Stimulated activated CD4-positive, alpha-beta T cell treated with anti-CD3 and anti-CD28 coated beads, Interleukin-4, amount 100 ng/mL, for 4 hours (primary cell): Measurements from ENCODE around the gene GRAMD2A.
A peak's percentile ranks its signal among the peaks of the same experiment; 100 is the strongest.

Experiments used
- DNase-seq, 2 experiments: peaks; one replicate each; pipeline ENCODE4 v3.0.0-alpha.2; 2020

GRAMD2A gene

DNA sequence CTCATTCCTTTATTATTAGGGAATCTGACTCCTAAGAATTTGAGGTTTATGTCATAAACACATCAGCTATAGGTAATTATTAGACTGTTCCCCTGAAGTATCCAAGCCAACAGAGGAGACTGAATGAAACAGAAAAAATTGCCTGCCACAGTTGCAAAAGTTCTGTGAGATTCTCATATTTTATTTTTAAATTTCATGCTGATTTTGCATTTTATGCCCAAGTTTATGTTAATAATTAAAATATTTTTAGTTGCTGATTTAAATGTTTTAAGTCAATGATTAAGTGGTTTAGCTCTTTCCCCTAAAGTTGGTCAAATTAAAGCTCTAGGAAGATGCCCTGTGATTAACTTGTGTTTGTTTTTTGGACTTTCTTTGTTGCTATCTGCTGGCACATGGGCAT, 69.2 kb downstream of the GRAMD2A start:
- DNase-seq, result no peak

DNA sequence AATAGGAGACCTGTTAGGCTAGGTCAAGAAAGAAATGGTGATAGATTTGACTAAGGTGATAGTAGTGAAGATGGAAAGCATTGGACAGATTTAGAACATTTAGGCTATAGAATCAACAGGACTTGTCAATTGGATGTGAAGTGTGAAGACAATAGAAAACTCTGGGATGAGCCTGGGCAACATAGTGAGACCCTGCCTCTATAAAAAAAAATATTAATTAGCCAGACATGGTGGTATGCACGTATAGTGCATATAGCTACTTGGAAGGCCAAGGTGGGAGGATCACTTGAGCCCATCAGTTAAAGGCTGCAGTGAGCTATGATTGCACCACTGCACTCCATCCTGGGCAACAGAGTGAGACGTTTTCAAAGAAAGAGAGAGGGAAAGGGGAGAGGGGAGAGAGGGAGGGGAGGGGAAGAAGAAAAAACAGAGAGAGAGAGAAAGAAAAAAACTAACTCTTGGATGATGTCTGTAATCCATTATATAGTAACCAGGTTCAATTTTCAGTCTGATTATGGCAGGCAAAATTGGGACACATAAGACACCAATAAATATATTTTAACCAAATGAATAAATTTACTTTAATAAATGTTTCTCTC, 69.8 kb downstream of the GRAMD2A start:
- DNase-seq, result no peak

DNA sequence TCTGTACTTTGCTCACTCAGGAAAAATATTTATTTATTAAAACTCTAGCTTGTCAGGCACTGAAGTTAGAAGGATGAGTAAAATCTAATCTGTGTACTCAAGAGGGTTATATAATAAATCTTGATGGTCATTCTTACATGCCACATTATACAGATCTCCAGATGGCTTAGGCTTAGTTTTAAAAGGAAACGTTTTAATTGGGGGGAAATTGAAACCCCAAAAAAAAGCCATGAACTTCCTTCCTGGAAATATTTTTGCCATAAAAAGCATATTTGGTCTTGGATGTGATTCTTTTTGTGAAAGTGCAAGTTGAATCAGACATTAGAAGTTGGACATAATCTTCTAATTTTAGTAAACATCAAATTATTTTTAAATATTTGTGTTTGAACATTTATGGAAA, 73.4 kb downstream of the GRAMD2A start:
- no peak for DNase-seq

DNA sequence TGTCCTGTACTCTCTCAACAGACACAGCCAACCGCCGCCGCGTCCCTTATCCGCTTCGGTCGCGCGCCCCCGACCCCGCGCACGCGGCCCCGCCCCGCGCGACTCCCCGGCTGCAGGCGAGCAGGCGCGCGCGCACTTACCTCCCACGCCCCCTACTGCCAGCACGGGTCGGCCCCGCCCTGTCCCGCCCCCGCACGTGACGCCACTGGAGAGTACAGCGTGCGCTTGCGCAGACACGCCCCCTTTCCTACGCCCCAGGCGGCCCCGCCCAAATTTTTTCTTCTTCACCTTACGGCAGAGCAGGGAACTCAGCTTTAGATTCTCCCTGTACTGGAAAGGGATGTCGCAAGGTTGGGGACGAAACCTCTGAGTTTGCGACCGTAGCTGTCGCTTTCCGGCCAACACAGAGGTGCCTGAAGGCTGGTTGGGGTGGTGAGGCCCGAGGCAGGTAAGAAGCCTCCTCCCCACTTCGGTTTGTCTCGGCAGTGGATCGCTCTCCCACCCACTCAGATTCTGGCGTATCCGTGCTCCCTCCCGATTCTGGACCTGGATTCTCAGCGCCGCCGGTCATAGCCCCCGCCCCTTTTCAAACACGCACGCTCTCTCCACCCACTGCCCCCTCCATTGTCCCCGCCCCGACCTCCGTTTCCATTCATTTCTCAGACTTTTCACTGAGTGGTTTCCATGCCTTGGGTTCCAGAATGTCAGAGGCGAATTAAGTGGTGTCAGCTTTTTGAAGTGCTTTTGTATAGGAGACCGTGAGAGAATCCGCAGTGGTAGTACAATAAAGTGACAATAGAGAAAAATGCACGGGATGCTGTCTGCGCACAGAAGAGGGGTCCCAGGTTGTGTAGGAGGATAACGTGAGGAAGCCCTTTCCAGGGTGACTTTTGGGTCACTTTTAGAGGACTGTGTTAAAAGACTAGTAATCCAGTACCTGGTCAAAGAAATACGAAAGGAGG, 79.3 kb downstream of the GRAMD2A start, which contains the start of the genes MYO9A and SENP8:
MYO9A (minus strand) TSS at position 134 of the 962 bp plus-strand sequence. CDS start 71,587 bp downstream, outside the sequence.
SENP8 (plus strand) TSS at position 387 of the 962 bp plus-strand sequence. CDS start 21,221 bp downstream, outside the sequence.
- peak; percentile 97 to 100 for DNase-seq

DNA sequence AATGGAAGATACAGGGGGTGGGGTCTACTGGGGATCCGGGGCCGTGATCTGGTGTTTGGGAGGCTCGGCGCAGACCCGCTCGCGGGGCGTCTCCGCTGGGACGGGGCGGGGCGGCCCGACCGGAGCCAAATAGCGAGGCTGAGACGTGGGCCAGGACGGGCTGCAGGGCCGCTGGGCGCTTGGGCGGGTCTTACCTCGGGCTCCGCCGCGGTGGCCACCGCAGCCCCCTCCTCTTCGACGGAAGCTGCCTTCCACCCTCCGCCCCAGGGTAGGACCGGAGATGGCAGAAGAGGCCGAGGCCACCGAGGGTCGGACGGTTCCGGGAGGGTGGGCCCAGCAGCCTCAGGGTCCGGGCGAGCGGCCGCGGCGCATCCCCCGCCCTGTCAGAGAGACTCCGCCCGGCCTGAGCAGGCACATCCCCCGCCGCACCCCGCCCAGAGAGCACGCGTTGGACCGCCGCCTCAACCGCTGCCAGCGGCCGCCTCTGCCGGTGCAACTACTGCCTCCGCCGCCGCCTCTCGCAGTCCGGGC, 80.0 kb downstream of the GRAMD2A start:
- DNase-seq, result peak; percentile 46 to 63

DNA sequence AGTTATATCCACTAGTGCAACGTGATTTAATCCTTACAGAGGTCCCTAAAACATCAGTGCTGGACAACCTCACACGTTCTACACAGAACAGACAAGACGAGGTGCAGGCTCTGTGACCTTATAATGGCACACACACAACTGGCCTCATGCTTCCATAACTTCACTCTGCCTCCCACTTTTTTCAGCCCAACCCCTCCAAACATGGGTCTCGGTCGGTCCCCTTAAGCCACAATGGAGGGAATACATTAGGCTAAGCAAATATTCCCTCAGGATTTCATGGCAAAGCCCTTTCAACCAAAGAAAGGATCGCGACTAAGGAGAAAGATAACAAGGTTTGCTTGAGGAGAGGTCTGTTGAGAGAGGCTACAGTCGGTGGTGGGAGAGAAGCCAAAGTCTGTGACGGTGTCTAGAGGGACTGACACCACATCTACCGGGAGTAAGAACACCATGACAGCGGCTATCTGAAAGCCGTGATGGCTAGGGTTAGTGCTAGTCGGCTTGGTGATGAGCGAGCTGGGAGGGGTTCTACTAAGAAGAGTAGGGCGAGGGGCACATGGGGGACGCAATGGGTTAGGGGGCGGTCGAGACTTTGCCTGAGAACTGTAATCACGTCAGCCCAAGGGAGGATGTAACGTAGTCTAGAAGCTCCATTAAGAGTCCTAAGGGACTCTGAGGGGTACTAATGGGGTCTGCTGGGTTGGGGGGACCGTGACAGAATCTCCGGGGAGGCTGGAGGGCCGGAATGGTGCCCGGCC, 80.7 kb downstream of the GRAMD2A start:
- peak in 1 of 2 experiments; percentile 14 for DNase-seq

DNA sequence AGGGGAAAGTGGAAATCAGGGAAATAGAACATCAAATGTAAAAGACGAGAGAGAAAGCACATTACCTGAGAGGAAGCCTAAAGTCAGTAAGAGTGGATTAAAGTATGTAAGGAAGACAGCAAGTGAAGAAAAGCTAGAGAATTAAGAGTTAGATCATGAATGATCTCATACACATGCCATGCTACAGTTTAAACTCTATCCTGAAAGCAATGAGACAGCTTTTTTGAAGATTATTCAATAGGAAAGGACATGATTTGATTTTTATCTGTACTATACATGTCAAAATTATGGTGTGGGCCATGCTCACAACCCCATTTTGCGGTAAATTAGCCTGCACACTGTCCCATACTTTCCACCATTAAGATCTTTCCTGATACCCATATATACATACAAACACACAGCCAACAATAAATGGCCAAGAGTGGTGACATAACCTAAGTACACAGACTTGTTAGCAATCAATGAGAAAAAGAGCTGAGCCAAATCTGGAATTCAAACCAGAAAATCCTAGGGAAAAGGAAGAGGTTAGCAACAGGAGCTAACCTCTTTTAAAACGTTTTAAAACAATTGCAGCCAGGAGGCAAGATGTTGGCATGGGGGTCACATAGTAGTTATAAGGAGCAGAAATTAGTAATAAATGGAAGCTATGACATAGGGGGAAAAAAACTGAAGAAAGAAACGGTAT, 84.1 kb downstream of the GRAMD2A start:
- DNase-seq, result no peak

DNA sequence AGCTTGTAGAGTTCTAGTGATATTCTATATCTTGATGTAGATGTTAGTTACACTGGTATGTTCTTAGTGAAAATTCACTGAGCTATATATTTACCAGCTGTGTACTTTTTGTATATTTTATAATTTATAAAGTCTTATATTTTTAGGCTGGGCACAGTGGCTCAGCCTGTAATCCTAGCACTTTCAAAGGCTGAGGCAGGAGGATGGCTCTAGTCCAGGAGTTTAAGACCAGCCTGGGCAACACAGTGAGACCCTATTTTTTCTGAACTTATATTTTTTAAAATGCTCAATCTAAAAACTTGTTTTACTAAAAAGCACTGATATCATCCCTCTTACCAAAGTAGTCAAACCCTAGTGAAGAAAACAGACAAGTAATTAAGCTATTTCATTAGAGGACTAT, 84.8 kb downstream of the GRAMD2A start:
- no peak for DNase-seq

DNA sequence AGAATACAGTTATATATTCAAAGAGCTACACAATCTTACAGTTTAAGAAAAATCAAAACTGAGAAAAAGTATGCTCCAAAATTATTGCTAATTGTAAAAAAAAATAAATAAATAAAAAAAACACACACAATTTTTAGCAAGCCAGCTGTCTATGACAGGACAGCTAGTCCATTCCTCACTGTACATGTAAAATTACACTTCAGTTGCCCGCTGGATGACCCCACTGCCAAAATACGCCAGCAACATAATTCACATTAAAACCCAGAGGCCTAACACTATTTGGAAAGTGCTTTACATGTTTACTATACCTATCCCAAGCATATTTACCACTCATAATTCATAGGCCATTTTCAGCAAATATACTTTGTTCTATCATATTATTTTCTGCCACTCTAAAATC, 85.5 kb downstream of the GRAMD2A start:
- no peak for DNase-seq

DNA sequence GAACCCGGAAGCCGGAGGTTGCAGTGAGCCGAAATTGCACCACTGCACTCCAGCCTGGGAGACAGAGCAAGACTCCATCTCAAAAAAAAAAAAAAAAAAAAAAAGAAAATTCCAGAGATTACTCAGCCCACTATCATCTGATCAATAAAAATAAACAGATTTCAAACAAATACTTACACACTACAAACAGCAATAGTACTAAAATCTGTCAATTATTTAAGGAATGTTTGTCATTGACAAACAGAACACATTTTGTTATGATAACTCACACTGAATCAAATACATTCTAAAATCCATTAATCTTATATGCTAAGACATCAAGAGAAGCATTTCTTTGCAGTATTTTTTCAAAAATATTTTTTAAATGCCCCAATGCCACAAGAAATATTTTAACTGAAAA, 87.2 kb downstream of the GRAMD2A start:
- DNase-seq, result no peak
